GM21360 (cell line): ENCODE data around the gene PITX2.
"Not testable (repeated sequence)": the region's sequence is repeated elsewhere in the genome, so short reads cannot be mapped to it uniquely, and the experiment has no call there.

Experiments
- ATAC-seq: cut with Tn5 transposase; IDR thresholded peaks from one replicate; pipeline ENCODE4 v1.9.1; 2021; ENCODE audit warnings: mild to moderate bottlenecking, moderate library complexity; ENCODE audit not compliant: unreplicated experiment

The PITX2 gene

DNA sequence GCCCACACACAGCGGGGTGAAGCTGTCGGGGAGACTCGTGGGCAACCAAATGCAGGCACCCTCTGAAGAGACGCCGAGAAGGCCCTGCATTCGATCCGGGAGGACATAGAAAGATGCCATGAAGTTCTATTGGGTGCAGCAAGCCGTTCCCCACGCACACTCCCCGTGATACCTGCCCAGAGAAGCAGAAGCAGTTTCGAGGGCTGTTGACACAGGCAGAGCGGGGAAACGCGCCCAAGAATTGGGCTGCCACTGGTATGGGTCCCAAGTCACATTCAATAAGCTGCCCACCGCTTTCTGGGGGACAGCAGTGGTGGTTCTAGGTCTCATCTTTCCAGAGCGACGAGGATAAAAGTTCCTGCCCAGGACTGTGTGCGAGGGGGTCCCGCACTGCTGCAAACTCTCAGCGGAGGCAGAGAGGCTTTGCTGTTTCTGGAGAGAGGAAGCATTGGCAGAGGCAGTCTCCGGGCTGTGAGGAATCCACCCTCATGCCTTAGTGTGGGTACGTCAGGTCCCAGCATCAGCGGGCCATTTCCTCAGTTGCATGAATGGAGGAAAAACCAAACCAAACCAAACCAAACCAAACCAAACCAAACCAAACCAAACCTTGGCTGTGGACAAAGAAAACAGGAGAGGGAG lies 10.1 kb downstream of the PITX2 start:
- no peak for ATAC-seq

DNA sequence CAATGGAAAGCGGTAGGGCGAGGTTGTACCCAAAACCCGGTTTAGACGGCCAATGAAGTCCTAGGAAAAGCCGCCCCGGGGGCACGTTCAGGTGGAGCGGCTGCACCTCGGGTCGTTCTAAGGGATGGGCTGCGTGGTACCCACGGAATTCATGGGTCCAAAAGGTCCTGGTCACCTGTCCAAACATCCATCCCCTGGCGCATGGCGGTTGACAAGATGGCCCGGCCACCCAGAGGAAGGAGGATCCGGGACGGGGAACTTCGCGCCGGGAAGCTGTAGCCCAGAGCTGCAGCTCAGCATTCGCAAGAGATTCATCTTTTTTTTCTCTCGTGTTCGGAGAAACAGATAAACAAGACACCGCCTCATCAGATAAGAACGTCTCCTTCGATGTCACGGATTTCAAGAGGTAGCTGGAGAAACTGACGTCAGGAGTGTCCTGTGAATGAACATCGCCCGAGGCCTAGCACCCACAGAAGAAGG lies 10.9 kb downstream of the PITX2 start:
- no peak for ATAC-seq

DNA sequence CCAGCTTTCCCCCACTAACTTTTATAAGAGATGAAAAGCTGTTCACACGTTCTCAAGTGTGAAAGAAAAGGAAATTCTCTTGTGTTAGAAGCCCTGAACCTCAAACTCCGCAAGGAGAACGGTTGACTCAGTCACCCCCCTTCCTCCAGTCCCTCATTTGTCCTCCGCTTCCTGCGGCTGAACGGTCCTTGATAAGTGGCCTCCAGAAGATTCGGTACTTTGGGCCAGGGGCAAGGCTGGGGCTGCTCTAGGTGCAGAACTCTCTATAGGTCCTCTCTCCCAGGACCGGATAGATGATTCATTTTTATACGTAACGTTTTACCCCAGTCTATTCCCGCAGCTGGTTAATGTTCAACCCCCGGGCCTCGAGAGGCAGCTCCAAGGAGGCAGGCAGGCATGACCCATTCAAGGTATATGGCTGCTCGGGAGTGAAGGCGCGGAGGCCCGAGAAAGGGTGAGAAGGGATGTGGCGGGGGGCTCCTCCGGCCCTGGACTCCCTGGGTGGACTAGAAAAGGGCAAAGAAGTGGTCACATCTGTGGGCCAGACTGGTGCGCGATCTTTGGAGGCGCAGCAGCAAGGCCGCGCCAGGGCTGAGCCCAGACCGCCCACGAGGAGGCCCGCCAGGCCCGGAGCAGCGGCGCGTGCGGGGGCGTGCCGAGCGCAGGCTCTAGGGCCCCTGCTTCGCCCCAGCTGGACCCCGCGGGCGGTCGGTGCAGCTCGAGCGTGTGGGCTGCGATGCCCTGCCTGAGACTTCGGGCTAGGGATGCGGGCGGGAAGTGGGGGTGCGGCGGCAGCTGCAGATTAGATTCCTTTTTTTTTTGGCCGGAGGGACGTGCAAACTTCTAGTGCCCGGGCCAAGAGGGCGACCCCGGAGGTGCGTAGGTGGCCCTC lies 11.7 kb downstream of the PITX2 start:
- no peak for ATAC-seq

DNA sequence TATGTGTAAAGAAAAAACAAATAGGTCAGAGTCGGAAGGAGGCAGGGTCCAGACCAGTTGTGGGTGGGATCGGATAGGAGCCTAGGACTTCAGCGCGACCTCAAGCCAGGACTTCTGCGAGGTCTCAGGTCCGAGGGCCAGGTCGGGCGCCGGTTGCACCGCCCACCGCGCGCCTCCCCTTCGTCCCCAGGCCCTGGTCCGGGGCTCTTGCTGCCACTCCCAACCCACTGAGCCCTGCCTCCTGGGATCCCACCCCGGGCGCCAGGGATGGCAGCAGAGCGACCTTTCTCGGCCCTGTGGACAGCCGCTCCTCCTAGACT lies 12.3 kb downstream of the PITX2 start:
- no peak for ATAC-seq

DNA sequence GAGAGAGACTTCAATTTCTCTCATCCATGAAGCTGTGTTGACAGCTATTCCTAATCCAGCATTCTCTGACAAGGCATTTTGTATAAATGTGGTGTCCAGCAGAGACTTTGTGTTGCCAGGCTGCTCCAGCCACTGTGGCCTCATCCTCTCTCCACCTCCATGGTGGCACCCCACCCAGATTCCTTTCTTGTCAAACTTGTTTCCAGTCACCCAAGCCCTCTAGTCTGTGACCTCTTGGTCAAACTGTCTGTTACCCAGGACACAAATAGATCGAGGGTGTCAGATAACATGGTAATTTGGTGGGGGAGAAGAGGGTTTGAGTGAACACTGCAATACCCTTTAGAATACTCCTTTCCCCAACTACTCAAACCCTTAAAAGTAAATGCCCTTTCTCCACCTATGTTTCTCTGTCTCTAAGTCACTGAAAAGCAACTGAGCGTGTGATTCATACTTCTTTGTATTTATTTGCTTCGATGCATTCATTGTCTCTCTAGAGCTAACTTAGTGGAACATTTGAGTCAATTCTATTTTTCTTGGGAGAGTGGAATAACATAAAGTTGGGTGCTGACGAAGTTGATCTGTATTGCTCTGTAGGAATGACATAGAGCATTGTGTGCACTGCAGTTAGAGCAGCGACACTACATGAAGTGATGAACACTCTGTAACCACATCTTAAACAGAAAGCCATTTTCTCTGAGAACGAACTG lies 13.7 kb downstream of the PITX2 start:
- no peak for ATAC-seq

DNA sequence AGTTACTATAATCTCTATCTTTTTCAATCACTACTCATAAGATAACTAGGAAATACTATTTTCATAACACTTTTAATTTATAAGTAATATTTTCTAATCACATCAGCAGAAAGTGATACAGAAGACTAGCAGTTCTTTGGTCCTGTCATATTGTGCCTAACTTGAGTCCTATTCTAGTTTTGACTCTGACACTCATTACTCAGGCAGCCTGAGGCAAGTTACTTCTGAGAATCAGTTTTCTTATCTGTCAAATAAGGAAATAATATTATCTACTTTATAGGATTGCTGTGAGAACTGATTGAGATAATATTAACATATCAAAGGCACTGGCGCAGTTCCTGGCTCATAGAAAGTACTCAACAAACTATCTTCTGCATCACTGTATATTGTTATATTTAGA lies 17.8 kb downstream of the PITX2 start:
- no peak for ATAC-seq

DNA sequence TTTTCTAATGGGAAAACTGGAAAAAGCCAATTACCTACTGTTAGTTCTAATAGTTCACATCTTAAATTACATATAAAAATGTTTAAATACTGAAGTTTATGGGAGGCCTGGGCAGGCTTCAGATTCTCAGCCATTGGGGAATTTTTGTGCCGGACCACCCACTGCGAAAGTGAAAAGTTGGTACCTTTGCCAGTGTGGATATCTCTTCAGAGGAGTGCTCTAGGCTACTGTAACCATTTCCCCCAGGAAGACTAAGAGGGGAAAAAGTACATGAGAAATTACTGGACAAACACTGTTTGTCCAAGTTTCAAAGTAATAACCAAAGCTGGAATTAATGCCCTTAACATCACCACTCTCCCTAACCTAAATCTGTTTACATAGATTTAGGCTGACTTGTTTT lies 20.8 kb downstream of the PITX2 start:
- ATAC-seq = no peak

DNA sequence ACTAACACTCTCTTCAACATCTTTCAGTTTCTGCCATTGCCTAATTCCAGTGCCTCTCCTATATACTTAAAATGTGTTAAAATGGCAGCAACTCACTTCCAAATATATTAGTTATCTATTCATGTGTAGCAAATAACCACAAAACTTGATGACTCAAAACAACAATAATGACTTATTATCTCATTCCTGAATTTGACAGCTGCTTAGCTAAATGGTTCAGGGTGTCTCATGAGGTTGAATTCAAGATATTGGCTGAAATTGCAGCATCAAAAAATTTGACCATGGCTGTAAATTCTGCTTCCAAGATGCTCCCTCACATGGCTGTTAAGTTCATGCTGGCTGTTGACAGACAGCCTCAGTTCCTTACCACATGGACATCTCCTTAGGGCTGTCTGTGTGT lies 25.3 kb downstream of the PITX2 start:
- ATAC-seq = no peak

DNA sequence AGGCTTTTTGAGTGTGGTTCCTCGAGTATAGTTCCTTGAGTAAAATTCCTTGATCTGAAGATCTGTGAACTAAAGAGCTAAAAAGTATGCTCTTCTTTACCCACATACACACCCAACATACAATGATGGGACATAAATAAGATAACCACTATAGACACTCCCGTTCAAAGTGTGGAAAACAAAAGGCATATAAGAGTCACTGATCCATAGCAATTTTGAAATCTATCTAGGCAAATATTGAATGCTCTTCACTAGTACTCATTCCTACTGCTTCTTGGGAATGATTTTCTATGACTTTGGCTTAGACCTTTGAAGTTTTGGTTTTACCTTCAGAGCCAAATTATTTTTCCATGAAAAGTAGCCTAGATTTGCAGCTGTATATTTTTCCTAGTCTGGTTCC lies 26.4 kb downstream of the PITX2 start:
- no peak for ATAC-seq

DNA sequence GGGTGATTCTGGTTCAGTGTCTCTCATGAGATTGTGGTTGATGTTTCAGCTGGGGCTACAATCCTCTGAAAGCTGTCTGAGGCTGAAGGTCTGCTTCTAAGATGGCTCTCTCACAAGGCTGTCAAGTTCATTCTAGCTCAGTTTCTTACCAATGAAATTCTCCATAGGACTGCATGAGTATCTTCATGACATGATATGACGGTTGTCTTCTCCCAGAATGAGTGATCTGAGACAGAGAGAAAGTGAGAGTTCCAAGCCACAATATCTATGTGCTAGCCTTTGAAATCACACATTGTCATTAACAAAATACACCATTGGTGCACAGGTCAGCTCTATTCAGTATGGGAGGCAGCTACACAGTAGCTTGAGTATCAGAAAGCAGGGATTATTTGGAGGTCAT lies 27.3 kb downstream of the PITX2 start:
- no peak for ATAC-seq

DNA sequence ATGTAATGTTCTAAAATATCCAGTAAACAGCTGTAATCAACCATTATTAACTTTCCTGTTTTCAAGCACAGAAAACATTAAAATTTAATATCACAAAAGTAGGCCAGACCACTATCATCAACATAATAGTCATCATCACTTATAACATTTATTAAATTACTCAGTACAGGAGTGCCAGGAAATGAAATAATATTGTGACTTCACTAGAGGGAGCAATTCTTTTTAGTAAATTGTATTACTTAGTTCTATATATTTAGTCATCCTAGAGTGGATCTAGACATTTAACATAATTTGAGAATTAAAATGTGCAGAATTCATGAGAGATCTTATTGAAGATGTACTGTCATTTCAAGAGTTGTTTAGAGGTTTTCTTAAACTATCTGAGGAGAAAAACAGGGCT lies 33.6 kb downstream of the PITX2 start:
- no peak for ATAC-seq

DNA sequence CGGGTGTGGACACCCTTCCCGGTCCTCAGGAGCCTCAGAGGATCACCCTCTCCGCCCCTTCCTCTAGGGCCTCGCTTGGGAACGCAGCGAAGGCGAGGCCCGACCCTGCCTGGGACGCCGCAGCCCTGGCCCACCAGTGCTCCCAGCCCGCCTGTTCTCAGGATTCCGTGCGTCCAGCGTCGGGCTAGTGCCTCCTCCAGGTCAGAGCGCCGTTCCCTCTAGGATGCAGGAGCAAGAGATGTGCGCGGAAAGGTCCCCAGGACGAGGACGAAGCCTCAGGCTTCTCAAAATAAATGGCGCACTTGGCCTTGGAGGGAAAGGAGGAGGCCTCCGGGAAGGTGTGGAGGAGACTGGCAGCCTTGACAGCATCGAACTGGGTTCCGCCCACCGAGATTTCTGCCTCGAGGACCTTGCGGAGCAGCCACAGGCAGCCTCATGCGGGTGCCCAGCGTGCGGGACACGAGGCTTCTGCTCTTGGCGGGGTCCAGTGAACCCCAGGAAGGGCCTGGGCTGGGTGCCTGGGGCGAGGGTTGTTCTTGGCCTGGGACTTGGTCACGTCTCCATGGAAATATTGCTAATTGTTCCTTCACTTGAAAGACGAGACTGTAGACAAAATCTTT lies 35.1 kb downstream of the PITX2 start:
- no peak for ATAC-seq

DNA sequence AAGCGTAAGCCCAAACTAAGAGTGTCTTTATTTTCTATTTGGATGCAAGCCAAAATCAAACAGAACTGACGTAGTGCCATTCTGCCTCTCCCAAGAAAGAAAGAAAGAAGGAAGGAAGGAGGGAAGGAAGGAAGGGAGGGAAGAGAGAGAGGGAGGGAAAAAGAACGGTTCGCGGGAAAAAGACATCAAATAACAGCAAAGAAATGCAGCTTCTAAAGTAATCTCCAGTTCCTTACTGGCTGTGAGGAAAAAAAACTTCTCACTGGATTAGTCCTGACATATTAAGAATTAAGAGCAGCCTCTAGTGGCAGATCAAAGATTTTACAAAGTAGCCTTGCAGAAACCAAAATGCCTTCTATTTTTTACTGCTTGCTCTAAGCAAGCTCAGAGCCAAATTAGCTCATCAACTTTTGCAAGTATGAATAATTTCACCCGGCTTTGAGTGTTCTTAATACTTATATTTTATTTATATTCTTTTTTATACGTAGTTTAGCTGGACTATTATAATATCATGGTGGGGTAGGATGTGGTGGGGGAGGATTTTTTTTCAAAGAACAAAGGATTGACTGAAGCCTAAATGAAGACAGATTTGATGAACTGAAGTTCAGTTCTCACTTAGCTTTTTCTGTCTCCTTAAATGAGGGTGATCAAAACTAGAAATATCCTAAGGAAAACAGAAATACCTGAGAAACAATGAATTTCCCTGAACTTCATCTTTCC lies 36.6 kb downstream of the PITX2 start:
- no peak for ATAC-seq

DNA sequence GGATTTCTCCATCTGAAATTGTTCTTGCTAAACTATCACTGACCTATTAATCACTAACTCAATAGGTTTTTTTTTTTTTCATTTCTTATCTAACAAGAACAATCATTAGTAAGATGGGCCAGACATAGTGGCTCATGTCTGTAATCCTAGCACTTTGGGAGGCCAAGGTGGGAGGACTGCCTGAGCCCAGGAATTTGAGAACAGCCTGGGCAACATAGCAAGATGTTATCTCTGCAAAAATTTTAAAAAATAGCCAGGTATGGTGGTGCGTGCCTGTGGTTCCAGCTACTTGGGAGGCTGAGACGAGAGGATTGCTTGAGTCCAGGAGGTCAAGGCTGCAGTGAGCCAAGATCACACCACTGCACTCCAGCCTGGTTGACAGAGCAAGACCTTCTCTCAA lies 46.2 kb downstream of the PITX2 start:
- not testable (repeated sequence) for ATAC-seq
